DOHH2 (cell line): ENCODE measurements around the gene C19orf53.

Source experiments
- CTCF ChIP-seq: fragments of 200-600 bp; sonication (generic); IDR thresholded peaks from one replicate; pipeline ENCODE4 v1.5.1; 2014; ENCODE audit warnings: antibody characterized with exemption, mild to moderate bottlenecking, low read depth, low read length; ENCODE audit not compliant: poor library complexity, severe bottlenecking
- EZH2phosphoT487 ChIP-seq: fragments of 200-600 bp; sonication (generic); IDR thresholded peaks from 2 replicates; pipeline ENCODE4 v1.6.1; 2017; ENCODE audit warnings: borderline replicate concordance, mild to moderate bottlenecking, antibody characterized with exemption, low read length, moderate library complexity, mixed read lengths

DNA sequence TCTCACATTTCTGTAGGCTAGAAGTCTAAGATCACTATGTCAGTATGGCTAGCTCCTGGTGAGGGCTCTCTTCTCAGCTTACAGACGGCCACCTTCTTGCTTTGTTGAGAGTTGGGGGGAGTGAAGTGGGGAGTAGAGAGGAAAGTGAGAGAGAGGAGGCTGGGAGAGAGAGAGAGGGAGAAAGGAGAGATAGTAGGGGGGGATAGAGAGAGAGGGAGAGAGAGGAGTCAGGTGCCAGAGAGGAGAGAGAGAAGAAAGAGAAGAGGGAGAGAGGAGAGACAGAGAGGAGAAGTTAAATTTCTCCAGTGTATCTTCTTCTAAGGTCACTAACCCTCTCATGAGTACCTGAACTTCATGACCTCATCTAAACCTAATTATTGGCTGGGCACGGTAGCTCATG lies 49.6 kb downstream of the C19orf53 start:
- TF ChIP-seq CTCF (no peak), EZH2phosphoT487 (no peak)
